Suppressor macrophage treated with lipopolysaccharide for 1 hour (primary cell): ENCODE measurements around the gene CACNA1C.
A peak's percentile ranks its signal among the peaks of the same experiment; 100 is the strongest.

Source experiments
- DNase-seq, 3 donors: peaks; one replicate each; pipeline ENCODE4 v3.0.0-alpha.2; 2020 to 2022

Gene CACNA1C

DNA sequence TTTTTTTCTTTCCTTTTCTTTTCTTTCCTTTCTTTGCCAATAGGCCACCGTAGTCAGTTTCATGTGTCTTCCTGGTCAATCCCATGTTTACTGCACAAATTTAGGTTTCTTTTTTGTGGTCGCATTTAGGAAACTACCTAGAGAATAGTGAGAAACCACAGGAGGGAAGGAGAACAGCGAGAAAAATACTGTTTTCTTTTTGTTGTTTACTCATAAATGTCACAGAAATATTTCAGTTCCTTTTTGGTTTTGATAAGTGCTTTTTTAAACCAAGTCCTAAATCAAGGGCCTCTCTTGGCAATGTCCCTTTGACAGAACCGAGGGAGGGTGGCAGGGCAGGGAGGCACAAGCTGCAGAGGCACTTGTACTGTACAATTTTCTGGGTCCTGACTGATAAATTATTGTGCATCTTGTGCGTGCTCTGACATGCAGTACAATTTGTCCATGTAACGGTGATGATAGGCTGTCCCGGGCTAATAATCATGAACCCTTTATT, 326.1 kb downstream of the CACNA1C start:
- peak in 2 of 3 donors; percentile 30 to 35 for DNase-seq

DNA sequence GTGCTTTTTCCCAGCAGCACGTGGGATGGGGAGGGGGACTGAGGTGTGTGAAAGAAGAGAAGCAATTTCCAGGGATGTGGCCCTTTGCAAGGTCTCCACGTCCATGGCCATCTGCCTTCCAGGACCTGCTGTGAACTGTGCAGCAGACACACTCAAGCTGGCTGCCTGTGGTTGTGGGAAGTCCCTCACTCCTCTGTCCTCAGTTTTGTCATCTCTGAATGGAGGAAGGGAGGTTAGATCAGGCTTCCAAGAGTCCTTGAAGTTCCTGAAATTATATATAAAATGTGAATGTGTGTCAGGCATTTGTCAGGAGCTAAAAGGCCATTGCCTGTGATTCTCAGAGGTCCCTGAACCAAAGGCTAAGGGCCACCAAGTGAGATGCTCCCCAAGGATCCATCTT, 328.2 kb downstream of the CACNA1C start:
- DNase-seq: peak; percentile 67 to 75 (median 74)

DNA sequence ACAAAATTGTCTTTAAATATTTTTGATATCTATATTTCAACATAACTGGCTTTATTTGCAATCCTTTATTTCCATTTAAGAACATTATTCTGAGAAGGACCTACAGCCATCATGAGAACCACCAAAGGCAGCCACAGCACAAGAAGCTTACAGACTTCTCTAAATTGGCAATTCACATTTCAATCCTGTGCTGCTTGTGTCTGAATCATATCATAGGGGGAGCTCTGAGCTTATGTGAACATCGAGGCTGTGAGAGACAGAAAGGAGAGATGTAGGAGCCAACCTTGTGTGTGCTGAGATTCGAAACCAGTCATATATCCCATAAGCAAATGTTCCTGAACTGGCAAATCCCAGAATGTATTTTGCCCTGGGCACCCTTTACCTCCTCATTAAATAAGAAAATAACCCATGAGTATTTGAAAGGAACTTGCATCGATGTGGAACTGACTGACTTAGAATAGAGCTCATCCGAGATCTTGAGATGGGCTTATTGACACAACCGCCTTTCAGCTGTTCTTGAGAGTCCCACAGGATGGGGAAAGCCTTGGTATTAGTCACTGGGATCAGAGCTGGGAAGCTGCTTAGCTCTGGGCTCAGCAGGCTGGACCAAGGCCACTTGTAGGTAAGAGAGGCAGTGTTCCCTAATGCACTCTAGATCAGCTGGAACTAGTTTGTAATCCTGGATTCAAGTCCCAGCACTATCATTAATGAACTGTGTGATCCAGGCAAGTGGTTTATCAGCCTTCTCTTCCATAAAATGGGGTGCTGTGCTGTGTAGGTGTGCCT, 329.8 kb downstream of the CACNA1C start:
- DNase-seq: peak in 2 of 3 donors; percentile 30 to 31

DNA sequence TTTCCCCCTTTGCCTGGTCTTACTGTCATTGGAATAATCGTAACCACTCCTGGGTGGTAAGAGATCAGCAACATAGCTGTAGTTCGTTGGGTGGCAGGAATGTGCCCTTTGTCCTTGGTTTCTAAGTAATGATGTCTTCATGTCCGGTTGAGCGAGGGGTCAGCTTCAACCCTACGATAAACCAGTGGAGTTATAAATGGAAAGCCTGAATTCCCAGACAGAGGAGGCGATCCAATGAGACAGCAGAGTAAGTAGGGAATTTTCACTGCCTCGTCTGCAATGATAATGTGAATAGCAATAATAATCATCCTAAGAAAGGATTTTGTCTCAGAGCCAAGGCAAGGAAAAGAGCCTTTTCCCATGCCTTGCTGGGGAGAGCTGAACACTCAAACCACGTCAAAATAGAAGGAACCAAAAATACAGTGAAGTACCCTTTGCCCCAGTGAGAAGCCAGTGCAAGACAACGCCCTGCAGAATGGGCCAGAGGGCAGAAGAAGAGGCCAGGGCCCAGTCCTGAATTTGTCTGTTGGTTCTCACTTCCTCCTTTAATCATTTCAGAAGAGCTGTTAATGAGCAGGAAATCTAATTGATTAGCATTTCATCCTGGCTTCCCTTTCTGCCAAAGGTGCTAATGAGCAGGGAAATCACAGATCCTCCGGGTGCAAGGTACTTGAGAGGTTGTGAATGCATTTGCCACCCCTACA, 330.7 kb downstream of the CACNA1C start:
- no peak for DNase-seq

- no peak for DNase-seq
Observed at GRCh38 chr12:2384029-2384386, 331.2 kb downstream of the CACNA1C start.

- DNase-seq: no peak
Observed at GRCh38 chr12:2384533-2385351, 332.0 kb downstream of the CACNA1C start.

DNA sequence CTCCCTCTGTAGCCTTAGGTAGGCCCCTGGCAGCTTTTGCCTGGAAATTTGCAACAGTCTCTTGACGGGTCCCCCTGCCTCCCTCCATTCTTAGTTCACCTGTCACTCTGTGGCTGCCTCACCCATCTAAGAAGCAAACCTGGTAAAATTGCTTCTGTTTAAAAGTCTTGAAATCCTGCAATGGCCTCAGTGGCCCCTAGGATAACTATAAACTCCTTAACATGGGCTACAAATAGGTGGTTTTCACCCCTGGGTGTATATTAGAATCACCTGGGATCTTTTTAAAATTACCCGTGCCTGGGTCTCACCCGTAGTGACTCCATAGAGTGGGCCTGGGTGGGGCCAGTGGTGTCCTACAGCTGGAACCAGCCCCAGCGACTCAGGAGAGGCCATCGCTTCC, 332.7 kb downstream of the CACNA1C start:
- DNase-seq: no peak

DNA sequence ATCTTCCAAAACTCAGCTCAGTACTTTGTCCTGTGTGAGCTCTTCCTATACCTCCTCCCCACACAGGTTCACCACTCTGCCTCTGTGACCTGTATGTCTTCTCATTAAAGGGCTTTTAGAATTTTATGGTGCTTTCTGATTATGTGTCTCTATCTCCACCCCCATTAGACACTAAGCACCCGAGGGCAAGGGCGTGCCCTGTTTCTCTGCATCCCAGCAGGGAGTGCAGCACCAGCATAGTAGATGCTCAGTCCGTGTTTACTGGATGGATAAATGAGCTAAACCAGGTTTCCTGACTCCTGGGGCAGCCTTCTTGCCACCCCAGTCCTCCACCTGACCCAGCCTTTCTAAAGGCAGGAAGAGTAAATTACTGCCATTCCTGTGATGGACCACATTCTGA, 333.8 kb downstream of the CACNA1C start:
- DNase-seq: no peak

DNA sequence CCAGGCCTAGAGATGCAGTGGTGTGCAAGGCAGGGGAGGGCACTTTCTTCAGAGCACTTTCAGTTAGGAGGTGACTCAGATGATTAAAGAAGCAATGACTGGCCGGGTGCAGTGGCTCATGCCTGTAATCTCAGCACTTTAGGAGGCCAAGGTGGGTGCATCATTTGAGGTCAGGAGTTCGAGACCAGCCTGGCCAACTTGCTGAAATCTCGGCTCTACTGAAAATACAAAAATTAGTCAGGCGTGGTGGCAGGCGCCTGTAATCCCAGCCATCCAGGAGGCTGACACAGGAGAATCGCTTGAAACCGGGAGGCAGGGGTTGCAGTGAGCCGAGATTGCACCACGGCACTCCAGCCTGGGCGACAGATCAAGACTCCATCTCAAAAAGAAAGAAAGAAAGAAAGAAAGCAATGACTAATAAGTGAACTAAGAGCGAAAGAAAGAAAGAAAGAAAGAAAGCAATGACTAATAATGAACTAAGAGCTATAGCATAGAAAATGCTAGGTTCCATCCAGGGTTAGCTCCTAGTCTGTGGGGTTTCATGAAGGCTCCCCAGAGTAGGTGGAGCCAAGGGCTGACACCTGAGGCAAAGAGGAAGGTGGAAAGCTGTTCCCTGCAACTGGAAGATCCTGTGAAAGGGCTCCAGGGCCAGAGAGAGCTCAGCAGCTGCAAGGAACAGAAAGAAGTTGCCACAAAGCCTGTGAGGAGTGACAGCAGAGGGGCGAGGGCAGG, 334.5 kb downstream of the CACNA1C start:
- peak in 1 of 3 donors; percentile 17 for DNase-seq

- DNase-seq: no peak
Observed at GRCh38 chr12:2389079-2389790, 336.4 kb downstream of the CACNA1C start.

- DNase-seq: no peak
Observed at GRCh38 chr12:2390133-2390532, 337.3 kb downstream of the CACNA1C start.

- no peak for DNase-seq
Observed at GRCh38 chr12:2390850-2391390, 338.1 kb downstream of the CACNA1C start.

GRCh38 chr12:2391740-2392331, 339.0 kb downstream of the CACNA1C start:
- no peak for DNase-seq

- DNase-seq: no peak
Observed at GRCh38 chr12:2393016-2393415, 340.2 kb downstream of the CACNA1C start.

GRCh38 chr12:2393996-2394395, 341.2 kb downstream of the CACNA1C start:
- DNase-seq: no peak

DNA sequence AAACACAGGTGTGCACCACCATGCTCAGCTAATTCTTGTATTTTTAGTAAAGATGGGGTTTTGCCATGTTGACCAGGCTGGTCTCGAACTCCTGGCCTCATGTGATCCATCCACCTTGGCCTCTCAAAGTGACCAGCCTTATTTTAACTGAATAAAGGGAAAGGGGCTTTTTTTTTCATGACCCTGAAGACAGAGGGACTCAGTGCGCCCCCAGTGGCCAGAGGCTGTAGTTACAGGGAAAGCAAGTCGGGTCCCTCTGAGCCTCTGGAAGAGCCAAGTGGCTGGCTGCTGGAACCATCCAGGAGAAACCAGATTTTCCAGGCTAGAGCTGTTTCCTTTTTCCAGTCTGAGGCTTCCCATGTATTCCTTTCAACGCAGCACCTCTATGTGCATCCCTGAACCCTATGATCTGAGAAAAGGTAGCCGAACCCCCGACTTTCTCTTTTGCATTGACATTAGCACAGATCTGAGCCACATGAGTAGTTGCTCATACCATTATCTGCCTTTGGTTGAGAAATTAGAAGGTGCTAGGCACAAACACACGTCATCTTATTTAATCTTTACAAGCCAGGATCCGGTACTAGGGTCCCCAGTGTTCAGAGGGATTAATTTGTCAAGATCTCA, 342.7 kb downstream of the CACNA1C start:
- peak; percentile 68 to 83 (median 77) for DNase-seq

GRCh38 chr12:2396448-2396871, 343.7 kb downstream of the CACNA1C start:
- no peak for DNase-seq

DNA sequence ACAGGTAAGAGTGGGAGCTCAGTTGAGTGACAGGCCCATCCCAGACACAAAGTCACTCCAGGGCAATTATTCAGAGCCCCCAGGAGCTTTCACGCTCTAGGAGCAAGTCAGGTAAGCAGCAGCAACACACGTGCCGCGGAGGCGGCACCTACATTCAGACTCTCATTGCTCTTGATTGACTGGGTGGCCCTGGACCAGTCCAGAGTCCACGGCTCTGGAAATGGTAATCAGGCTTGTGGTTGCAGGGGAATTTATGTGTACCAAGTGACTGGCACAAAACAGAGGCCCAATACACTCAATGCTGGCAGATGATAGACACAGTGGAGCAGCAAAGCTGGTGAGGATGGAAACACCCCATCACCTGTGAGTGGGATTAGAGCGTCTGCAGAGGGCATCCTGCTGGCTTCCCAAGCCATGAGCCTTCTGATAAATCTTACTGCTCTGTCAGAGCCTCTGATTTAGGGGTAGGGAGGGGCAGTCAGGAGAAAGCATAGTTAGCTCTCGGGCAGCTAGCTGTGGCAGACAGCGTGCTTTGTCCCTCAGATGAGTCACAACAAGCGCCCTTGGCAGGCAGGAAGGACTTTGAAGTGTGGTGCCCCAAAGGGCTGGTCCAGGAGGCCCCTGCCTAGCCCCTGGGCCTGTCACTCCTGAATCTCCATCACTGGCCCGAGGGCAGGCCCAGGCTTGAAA, 344.7 kb downstream of the CACNA1C start:
- DNase-seq: no peak

GRCh38 chr12:2401040-2401439, 348.3 kb downstream of the CACNA1C start:
- DNase-seq: no peak

DNA sequence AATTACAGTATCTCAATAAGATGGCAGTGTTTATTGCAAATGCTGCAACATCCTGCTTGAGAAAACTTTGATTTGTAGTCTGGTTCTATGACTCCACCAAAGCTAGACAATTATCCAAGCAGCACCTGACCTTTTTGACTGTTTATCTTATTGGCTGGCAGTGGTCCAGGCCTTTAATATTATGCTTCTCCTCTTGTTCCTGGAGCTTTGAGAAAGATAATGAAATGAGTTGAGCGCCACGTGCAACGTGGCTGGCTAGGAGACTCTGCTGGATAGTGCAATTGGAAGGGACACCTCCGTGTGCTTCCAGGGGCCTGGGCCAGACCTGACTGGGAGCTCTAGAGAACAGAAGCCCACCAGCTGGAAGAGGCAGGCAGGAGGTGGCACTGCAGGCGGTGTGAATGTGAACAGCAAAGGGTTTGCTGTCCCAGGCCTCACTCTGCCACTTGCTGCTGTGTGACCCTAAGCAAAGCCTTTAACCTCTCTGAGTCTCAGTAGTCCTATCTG, 349.3 kb downstream of the CACNA1C start:
- no peak for DNase-seq
